ENCODE measurements around the gene UPK3BL2.
A peak's percentile ranks its signal among the peaks of the same experiment; 100 is the strongest.
"Not testable (repeated sequence)": the region's sequence is repeated elsewhere in the genome, so short reads cannot be mapped to it uniquely, and the experiment has no call there.

UPK3BL2 gene

DNA sequence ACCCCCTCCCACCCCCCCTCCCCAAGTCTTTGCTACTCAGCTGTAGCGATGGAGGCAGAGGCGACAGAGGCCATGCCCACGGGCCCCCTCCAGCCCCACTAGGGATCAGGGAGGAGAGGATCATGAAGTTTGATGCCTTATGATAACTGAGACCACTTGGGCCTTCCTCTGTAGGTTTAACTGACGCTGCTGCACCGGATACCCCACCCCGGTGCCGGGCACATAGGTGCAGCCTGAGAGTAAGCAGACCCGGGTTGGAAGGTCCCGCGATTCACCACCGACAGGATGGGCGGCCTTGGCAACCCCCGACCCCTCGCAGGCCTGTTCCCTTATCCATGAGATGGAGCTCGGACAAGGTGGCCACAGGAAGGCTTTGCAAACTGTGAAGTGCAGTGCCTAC is 49.5 kb downstream of the UPK3BL2 start:
- DNase-seq (ENCODE audit: low read depth in 2 of 2): not testable (repeated sequence)

DNA sequence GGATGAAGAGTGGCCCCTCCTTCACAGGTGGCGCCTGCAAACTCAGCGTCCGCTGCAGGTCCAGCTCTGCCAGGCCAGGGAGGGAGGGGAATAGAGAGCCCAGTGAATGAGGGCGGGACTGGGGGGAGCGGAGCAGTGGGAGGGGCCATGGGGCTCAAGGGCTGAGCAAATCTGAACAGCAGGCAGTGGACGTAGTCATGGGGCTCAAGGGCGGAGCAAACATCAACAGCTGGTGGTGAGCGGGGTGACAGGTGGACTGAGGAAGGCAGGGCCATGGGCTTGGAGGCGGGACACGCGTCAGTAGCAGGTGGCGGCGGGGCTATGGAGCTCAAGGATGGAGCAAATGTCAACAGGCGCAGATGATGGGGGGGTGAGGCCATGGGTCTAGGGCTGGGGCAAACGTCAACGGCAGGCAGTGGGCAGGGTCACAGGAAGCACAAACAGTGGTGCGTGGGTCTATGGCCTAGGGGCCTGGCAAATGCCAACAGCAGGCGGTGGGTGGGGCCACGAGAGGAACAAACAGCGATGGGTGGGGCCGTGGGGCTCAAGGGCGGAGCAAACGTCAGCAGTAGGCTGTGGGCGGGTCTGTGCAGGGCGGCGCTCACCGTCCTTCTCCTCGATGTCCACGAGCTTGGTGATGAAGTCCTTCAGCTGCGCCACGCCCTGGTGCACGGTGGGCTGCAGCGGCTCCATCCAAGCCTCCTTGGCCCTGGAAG is 50.1 kb downstream of the UPK3BL2 start:
- not testable (repeated sequence) for DNase-seq (ENCODE audit: low read depth in 2 of 2)

DNA sequence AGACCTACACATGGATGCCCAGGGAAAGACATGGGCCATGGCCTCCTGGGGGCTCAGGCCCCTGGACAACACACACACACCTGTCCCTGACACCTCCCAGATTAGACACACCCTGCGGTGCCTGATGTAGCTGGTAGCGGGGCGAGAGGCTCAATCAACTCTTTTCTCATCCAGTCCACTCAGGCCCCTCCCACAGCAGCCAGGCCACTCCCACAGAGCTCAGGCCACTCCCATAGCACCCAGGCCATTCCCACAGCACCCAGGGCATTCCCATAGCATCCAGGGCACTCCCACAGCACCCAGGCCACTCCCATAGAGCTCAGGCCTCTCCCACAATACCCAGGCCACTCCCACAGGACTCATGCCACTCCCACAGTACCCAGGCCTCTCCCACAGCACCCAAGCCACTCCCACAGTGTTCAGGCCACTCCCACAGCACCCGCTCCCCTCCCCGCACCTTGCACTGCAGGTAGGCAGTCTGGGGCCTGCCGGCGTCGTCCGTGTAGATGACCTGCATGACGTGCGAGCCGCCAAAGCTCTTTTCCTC is 52.9 kb downstream of the UPK3BL2 start:
- peak in 1 of 2 donors; percentile 24 for DNase-seq (ENCODE audit: low read depth in 2 of 2)
